Fibroblast of the aortic adventitia (primary cell): ENCODE measurements around the gene PI4KA. TPM values are rescaled to one million over a fixed set of nuclear protein-coding genes. Genes with fewer than 3 reads are reported as not detected.
"Not testable (repeated sequence)": the region's sequence is repeated elsewhere in the genome, so short reads cannot be mapped to it uniquely, and the experiment has no call there.

Experiments used
- DNase-seq: peaks from one replicate; pipeline ENCODE4 v3.0.0-alpha.2; 2010; ENCODE audit warnings: low read depth
- H3K4me3 ChIP-seq: 2 replicates; pipeline ENCODE4 v1.5.1; 2011; ENCODE audit warnings: low read depth, mild to moderate bottlenecking, control low read depth, low read length, moderate library complexity
- CTCF ChIP-seq: IDR thresholded peaks from 2 replicates; pipeline ENCODE4 v1.5.1; 2011; ENCODE audit warnings: mild to moderate bottlenecking, low read length, control low read depth, inconsistent platforms; ENCODE audit not compliant: insufficient read depth
- total RNA-seq: library from RNA; depleted of rRNA; stranded (reverse); fragments of >200 nt; gene quantifications from 2 replicates; pipeline ENCODE4 v1.2.3, GENCODE V29; 2012; ENCODE audit warnings: low replicate concordance

PI4KA gene
- total RNA-seq, 1 donor, result 49.9 TPM

- TF ChIP-seq CTCF, result no peak
- no peak overlapping the region for H3K4me3 ChIP-seq
- DNase-seq, result no peak
Measured at GRCh38 chr22:20776624-20777405, 81.8 kb downstream of the PI4KA start.

GRCh38 chr22:20775342-20775895, 83.2 kb downstream of the PI4KA start:
- TF ChIP-seq CTCF, result no peak
- DNase-seq, result peak; percentile 16
- no peak overlapping the region for H3K4me3 ChIP-seq

GRCh38 chr22:20774882-20775281, 83.7 kb downstream of the PI4KA start:
- no peak for DNase-seq
- no peak overlapping the region for H3K4me3 ChIP-seq
- TF ChIP-seq CTCF, result no peak

GRCh38 chr22:20773793-20774212, 84.8 kb downstream of the PI4KA start, which contains the start of gene SERPIND1:
TSS of gene SERPIND1 (plus strand) at chr22:20774113. CDS start at chr22:20779313, 5,200 bp downstream.
- TF ChIP-seq CTCF, result no peak
- H3K4me3 ChIP-seq, result no peak within 1 kb of the TSS
- no peak for DNase-seq

- no peak for TF ChIP-seq CTCF
- no peak overlapping the region for H3K4me3 ChIP-seq
- no peak for DNase-seq
Measured at GRCh38 chr22:20771918-20772625, 86.5 kb downstream of the PI4KA start.

GRCh38 chr22:20769496-20769826, 89.2 kb downstream of the PI4KA start:
- not testable (repeated sequence) for DNase-seq

GRCh38 chr22:20766530-20766929, 92.1 kb downstream of the PI4KA start:
- DNase-seq, result no peak
- no peak overlapping the region for H3K4me3 ChIP-seq
- no peak for TF ChIP-seq CTCF

More at GRCh38 chr22:20769496-20769826, 89.2 kb downstream of the PI4KA start:
- H3K4me3 ChIP-seq, result not testable (repeated sequence)
